ENCODE measurements around the gene FAM90A26. TPM values are rescaled to one million over a fixed set of nuclear protein-coding genes. Genes with fewer than 3 reads are reported as not detected.
A peak's percentile ranks its signal among the peaks of the same experiment; 100 is the strongest.
"Not testable (repeated sequence)": the region's sequence is repeated elsewhere in the genome, so short reads cannot be mapped to it uniquely, and the experiment has no call there.

The FAM90A26 gene
- total RNA-seq, 1 experiment from 2014 or later, result not detected

DNA sequence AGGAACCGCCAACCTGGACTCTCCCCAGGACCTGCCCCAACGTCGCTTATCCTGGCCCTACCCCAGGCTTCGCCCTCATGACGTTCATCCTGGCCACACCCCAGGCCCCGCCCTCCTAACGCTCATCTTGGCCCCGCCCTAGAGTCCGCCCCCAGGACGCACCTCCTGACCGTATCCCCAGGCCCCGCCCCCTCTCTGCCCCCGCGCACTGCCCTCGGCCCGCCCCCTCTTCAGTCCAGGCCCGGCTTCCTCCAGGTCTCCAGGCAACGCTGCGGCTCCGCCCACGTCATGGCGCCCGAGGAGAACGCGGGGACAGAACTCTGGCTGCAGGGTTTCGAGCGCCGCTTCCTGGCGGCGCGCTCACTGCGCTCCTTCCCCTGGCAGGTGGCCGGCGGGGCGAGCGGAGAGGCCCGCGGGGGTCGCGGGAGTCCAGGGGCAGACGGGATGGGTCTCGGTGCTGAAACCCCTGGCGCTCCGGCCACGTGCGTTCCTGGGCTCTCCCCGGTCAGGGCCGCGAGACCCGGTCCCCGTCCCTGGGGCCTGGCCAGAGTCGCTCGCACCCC is 17.1 kb upstream of the FAM90A26 start:
- DNase-seq (ENCODE audit: low read depth, low spot score), result peak; percentile 93
- in situ Hi-C loops (cut with HindIII; ENCODE audit: low pct_unique_long_range_greater_than_20kb, low sequenced_read_pairs), result not testable (repeated sequence)

DNA sequence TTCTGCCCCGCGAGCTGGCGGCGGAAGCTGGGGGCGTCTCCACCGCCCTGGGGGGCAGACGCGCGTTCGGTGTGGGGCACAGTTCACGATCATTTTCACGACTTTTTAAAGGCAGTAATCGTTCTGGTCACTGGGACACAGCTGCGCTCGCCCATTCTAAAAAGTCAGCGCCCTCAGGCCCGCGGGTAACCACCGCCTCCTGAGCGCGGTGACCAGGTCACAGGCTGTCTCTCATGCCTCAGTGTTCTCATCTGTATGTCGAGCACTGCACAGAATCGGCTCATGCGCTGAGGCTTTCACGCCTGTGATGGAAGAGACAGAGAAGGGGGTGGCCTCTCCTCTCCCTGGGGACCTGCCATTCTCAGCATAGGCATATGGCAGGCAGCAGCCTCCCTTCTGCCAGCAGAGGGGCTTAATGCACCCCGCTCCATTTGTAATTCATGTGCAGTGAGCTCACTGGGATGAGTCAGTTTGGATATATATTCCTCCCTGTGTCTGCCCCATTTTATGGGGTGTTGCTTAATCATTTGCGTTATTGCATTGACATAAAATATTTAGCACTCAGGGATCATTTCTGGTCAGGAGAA is 16.5 kb upstream of the FAM90A26 start:
- DNase-seq (ENCODE audit: low read depth, low spot score), result peak; percentile 2
- in situ Hi-C loops (cut with HindIII; ENCODE audit: low pct_unique_long_range_greater_than_20kb, low sequenced_read_pairs), result not testable (repeated sequence)

DNA sequence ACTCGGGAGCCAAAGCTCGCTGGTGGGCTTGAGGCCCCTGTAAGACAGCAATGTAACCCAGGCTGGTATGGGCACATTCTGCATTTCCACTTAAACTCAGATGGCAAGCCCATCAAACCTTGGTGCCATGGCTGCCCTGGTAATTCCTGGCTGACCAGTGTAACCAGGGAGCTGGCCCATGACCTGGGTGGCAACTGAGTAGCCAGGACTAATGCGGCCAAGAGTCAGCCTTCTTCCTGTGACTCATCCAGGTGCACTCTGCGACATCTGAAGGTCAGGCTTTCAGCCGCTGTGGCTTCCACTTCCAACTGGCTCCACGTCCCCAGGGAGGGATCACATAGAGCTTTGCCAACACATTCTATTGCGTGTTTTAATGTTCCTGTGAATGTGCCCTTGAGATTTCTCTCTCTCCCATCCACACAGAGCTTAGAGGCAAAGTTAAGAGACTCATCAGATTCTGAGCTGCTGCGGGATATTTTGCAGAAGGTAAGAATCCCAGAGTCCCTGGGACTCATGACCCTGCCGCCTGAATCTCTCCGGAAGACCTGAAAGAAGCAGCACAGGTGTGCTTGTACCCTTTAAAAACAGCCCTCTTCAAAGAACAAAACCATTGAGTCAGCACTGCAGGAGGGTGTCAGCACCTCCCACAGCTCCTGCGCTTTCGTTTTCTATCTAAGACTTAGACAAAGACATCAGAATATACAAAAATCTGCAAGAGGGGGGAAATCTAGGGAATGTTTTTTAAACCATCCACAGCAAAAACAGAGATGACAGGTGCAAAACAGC is 14.9 kb upstream of the FAM90A26 start:
- in situ Hi-C loops (cut with HindIII; ENCODE audit: low pct_unique_long_range_greater_than_20kb, low sequenced_read_pairs); DNase-seq (ENCODE audit: low read depth, low spot score): not testable (repeated sequence)

DNA sequence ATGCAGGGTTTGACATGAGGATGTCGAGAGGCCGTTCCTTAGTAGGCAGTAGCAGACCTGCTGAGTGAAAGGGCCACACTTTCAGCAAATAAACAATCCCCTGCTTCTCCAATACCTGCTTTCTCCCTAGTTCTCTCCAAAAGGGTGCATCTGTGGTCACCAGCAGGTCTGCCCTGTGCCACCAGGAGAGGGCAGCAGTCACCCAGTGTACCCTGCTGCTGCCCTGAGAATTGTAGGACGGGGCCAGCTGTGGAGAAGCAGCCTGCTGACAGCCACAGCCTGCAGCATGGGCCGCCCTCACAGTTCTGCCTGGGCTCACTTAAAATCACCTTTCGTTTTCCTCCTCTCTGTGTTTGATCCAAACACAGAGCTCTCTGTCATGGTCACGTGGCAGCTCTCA is 11.8 kb upstream of the FAM90A26 start:
- DNase-seq (ENCODE audit: low read depth, low spot score), result peak; percentile 43
- in situ Hi-C loops (cut with HindIII; ENCODE audit: low pct_unique_long_range_greater_than_20kb, low sequenced_read_pairs), result not testable (repeated sequence)

DNA sequence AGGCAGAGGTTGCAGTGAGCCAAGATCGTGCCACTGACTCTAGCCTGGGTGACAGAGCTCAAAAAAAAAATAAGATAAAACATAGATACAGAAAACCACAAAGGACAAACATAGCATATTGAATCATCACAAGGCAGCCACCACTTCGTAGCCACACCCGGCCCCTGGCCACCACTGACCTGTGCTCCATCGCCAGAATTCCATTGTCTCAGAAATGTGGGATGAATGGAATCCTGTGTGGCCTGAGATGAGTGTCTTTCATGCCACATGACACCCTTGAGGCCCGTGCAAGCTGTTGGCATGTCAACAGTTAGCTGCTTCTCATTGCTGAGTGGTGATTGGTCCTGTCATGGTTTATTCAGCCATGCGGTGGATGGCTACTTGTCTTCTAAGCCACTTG is 10.2 kb upstream of the FAM90A26 start:
- in situ Hi-C loops (cut with HindIII; ENCODE audit: low pct_unique_long_range_greater_than_20kb, low sequenced_read_pairs); DNase-seq (ENCODE audit: low read depth, low spot score): not testable (repeated sequence)

DNA sequence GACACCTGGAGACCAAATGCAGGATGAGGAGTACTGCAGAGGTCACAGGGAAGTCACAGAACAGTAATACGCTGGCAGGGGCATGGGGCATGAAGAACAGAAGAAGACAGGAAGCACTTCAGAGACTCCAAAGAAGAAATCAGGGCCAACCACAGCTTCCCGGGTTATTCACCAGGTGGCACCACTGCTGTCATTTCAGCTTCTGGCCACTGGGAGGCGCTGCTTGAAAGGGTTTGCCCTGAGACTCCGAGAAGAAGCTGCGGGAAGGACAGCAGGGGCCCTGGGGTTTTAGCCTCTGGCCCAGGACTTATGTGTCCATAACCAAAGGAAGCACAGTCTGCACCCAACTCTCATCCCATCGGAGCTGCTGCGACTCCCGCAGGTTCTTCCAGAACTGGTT is 4.2 kb upstream of the FAM90A26 start:
- in situ Hi-C loops (cut with HindIII; ENCODE audit: low pct_unique_long_range_greater_than_20kb, low sequenced_read_pairs), result not testable (repeated sequence)
- DNase-seq (ENCODE audit: low read depth, low spot score), result peak; percentile 52

DNA sequence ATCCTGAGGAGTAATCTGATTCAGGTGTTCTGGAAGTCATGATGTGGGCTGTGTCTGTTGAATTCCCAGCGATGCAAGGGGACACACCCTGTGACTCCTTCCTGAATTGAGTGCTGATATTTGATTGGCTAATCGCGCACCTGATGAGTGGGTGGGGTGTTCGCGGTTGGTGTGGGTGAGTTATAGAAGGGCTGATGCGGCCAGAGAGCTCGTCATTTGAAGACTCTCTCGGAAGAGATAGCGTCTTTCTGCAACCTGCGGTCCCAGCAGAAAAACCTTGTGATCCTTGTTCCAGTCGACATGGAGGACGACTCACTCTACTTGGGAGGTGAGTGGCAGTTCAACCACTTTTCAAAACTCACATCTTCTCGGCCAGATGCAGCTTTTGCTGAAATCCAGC is 40.1 kb downstream of the FAM90A26 start, which contains the start of gene USP17L10:
USP17L10 (plus strand) TSS at position 301 of the 400 bp plus-strand sequence; CDS start at position 301, 0 bp downstream.
- in situ Hi-C loops (cut with HindIII; ENCODE audit: low pct_unique_long_range_greater_than_20kb, low sequenced_read_pairs); DNase-seq (ENCODE audit: low read depth, low spot score): not testable (repeated sequence)

DNA sequence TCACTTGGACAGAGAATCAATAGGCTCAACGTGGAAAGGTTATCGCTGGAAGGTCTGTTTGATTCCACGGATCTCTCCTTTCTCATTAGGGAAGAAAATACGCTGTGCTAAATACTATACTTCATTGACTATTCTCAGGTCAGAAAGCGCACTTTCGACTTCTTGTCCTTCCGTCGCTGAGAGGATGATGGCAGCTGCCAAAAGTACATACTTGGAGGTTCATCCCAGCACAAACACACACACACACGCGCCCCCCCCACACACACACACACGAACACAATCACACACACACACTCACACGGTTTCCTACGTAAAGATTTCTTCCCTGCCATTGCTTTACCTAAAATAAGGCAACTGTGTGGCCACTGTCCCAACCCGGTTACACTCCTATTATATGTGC is 44.5 kb downstream of the FAM90A26 start:
- DNase-seq (ENCODE audit: low read depth, low spot score); in situ Hi-C loops (cut with HindIII; ENCODE audit: low pct_unique_long_range_greater_than_20kb, low sequenced_read_pairs): not testable (repeated sequence)

DNA sequence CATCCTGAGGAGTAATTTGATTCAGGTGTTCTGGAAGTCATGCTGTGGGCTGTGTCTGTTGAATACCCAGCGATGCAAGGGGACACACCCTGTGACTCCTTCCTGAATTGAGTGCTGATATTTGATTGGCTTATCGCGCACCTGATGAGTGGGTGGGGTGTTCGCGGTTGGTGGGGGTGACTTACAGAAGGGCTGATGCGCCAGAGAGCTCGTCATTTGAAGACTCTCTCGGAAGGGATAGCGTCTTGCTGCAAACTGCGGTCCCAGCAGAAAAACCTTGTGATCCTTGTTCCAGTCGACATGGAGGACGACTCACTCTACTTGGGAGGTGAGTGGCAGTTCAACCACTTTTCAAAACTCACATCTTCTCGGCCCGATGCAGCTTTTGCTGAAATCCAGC is 44.9 kb downstream of the FAM90A26 start, which contains the start of gene USP17L11:
USP17L11 (plus strand) TSS at position 301 of the 400 bp plus-strand sequence; CDS start at position 301, 0 bp downstream.
- in situ Hi-C loops (cut with HindIII; ENCODE audit: low pct_unique_long_range_greater_than_20kb, low sequenced_read_pairs); DNase-seq (ENCODE audit: low read depth, low spot score): not testable (repeated sequence)

DNA sequence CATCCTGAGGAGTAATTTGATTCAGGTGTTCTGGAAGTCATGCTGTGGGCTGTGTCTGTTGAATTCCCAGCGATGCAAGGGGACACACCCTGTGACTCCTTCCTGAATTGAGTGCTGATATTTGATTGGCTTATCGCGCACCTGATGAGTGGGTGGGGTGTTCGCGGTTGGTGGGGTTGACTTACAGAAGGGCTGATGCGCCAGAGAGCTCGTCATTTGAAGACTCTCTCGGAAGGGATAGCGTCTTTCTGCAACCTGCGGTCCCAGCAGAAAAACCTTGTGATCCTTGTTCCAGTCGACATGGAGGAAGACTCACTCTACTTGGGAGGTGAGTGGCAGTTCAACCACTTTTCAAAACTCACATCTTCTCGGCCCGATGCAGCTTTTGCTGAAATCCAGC is 49.6 kb downstream of the FAM90A26 start, which contains the start of gene USP17L12:
USP17L12 (plus strand) TSS at position 301 of the 400 bp plus-strand sequence; CDS start at position 301, 0 bp downstream.
- DNase-seq (ENCODE audit: low read depth, low spot score); in situ Hi-C loops (cut with HindIII; ENCODE audit: low pct_unique_long_range_greater_than_20kb, low sequenced_read_pairs): not testable (repeated sequence)

DNA sequence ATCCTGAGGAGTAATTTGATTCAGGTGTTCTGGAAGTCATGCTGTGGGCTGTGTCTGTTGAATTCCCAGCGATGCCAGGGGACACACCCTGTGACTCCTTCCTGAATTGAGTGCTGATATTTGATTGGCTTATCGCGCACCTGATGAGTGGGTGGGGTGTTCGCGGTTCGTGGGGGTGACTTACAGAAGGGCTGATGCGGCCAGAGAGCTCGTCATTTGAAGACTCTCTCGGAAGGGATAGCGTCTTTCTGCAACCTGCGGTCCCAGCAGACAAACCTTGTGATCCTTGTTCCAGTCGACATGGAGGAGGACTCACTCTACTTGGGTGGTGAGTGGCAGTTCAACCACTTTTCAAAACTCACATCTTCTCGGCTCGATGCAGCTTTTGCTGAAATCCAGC is 54.4 kb downstream of the FAM90A26 start, which contains the start of gene USP17L13:
USP17L13 (plus strand) TSS at position 301 of the 400 bp plus-strand sequence; CDS start at position 301, 0 bp downstream.
- in situ Hi-C loops (cut with HindIII; ENCODE audit: low pct_unique_long_range_greater_than_20kb, low sequenced_read_pairs); DNase-seq (ENCODE audit: low read depth, low spot score): not testable (repeated sequence)

Other genes with a start within 250 kb of the FAM90A26 start
- not detected in 2 replicates for gene USP17L10, start 40.2 kb downstream of the FAM90A26 start, total RNA-seq (2014; rRNA removed; shearing (Covaris generic))
- not detected in 2 replicates for gene USP17L11, start 45.0 kb downstream of the FAM90A26 start, total RNA-seq (2014; rRNA removed; shearing (Covaris generic))
- gene USP17L12, start 49.7 kb downstream of the FAM90A26 start, total RNA-seq (2014; rRNA removed; shearing (Covaris generic)), result not detected in 2 replicates
- not detected in 2 replicates for gene USP17L13, start 54.5 kb downstream of the FAM90A26 start, total RNA-seq (2014; rRNA removed; shearing (Covaris generic))
- not detected in 2 replicates for gene USP17L15, start 64.0 kb downstream of the FAM90A26 start, total RNA-seq (2014; rRNA removed; shearing (Covaris generic))
- not detected in 2 replicates for gene USP17L17, start 73.5 kb downstream of the FAM90A26 start, total RNA-seq (2014; rRNA removed; shearing (Covaris generic))
- not detected in 2 replicates for gene USP17L18, start 78.2 kb downstream of the FAM90A26 start, total RNA-seq (2014; rRNA removed; shearing (Covaris generic))
- not detected in 2 replicates for gene USP17L19, start 83.0 kb downstream of the FAM90A26 start, total RNA-seq (2014; rRNA removed; shearing (Covaris generic))
- gene USP17L20, start 87.7 kb downstream of the FAM90A26 start, total RNA-seq (2014; rRNA removed; shearing (Covaris generic)), result not detected in 2 replicates
- not detected in 2 replicates for gene USP17L21, start 92.5 kb downstream of the FAM90A26 start, total RNA-seq (2014; rRNA removed; shearing (Covaris generic))
- gene USP17L22, start 97.2 kb downstream of the FAM90A26 start, total RNA-seq (2014; rRNA removed; shearing (Covaris generic)), result not detected in 2 replicates
- not detected in 2 replicates for gene USP17L24, start 154.8 kb downstream of the FAM90A26 start, total RNA-seq (2014; rRNA removed; shearing (Covaris generic))
- not detected in 2 replicates for gene USP17L25, start 159.5 kb downstream of the FAM90A26 start, total RNA-seq (2014; rRNA removed; shearing (Covaris generic))
- not detected in 2 replicates for gene USP17L26, start 164.2 kb downstream of the FAM90A26 start, total RNA-seq (2014; rRNA removed; shearing (Covaris generic))
- not detected in 2 replicates for gene USP17L5, start 169.0 kb downstream of the FAM90A26 start, total RNA-seq (2014; rRNA removed; shearing (Covaris generic))
- gene USP17L27, start 173.7 kb downstream of the FAM90A26 start, total RNA-seq (2014; rRNA removed; shearing (Covaris generic)), result not detected in 2 replicates
- not detected in 2 replicates for gene USP17L28, start 178.5 kb downstream of the FAM90A26 start, total RNA-seq (2014; rRNA removed; shearing (Covaris generic))
- gene USP17L29, start 183.2 kb downstream of the FAM90A26 start, total RNA-seq (2014; rRNA removed; shearing (Covaris generic)), result not detected in 2 replicates
- gene USP17L30, start 192.7 kb downstream of the FAM90A26 start, total RNA-seq (2014; rRNA removed; shearing (Covaris generic)), result not detected in 2 replicates

Data from SK-MEL-5 (cell line).